DND-41 (cell line): ENCODE data around the gene CACNA2D4.

Source experiments
- ATAC-seq: fragments of 200-7000 bp; cut with Tn5 transposase; 3 replicates; pipeline ENCODE4 v1.9.1; 2021; ENCODE audit warnings: low read depth; ENCODE audit not compliant: insufficient read depth
- DNase-seq: peaks from one replicate; pipeline ENCODE4 v3.0.0-alpha.2; 2020
- H2AFZ ChIP-seq: 2 replicates; pipeline ENCODE4 v1.6.0; 2012; ENCODE audit warnings: low read depth, low read length
- H3K27ac ChIP-seq: 2 replicates; pipeline ENCODE4 v1.5.1; 2012; ENCODE audit warnings: low read length, inconsistent platforms
- H3K27me3 ChIP-seq: fragments of 200-600 bp; sonication (generic); 2 replicates; pipeline ENCODE4 v1.6.0; 2012; ENCODE audit warnings: low read length, mild to moderate bottlenecking, inconsistent platforms; ENCODE audit not compliant: insufficient read depth, poor library complexity
- H3K36me3 ChIP-seq: 2 replicates; pipeline ENCODE4 v1.5.1; 2012; ENCODE audit warnings: low read length, inconsistent platforms; ENCODE audit not compliant: insufficient read depth
- H3K4me1 ChIP-seq: 2 replicates; pipeline ENCODE4 v1.5.1; 2012; ENCODE audit warnings: mild to moderate bottlenecking, low read length; ENCODE audit not compliant: insufficient read depth
- H3K4me2 ChIP-seq: 2 replicates; pipeline ENCODE4 v1.6.0; 2012; ENCODE audit warnings: mild to moderate bottlenecking, moderate library complexity, low read length, inconsistent platforms; ENCODE audit not compliant: insufficient read depth
- H3K4me3 ChIP-seq, 2 experiments: fragments of 200-600 bp in 1 of 2; shearing (Covaris generic) in 1 of 2; 2 replicates each; pipeline ENCODE4 v1.5.1; 2012 to 2016; ENCODE audit warnings: inconsistent platforms in 2 of 2, low read length in 2 of 2, mild to moderate bottlenecking in 2 of 2, low read depth in 1 of 2, moderate library complexity in 1 of 2
- H3K79me2 ChIP-seq: 2 replicates; pipeline ENCODE4 v1.6.0; 2012; ENCODE audit warnings: low read length, inconsistent platforms; ENCODE audit not compliant: insufficient read depth
- H3K9ac ChIP-seq: 2 replicates; pipeline ENCODE4 v1.6.0; 2012; ENCODE audit warnings: low read depth, mild to moderate bottlenecking, inconsistent platforms, low read length, moderate library complexity
- H3K9me3 ChIP-seq: 2 replicates; pipeline ENCODE4 v1.5.1; 2012; ENCODE audit warnings: low read length, moderate library complexity, mild to moderate bottlenecking, inconsistent platforms; ENCODE audit not compliant: insufficient read depth, severe bottlenecking
- H4K20me1 ChIP-seq: 2 replicates; pipeline ENCODE4 v1.6.0; 2012; ENCODE audit warnings: low read length; ENCODE audit not compliant: insufficient read depth
- CTCF ChIP-seq: IDR thresholded peaks from 2 replicates; pipeline ENCODE4 v1.5.1; 2012; ENCODE audit warnings: borderline replicate concordance, low read length, moderate library complexity, mild to moderate bottlenecking; ENCODE audit not compliant: poor library complexity, severe bottlenecking; ENCODE audit errors: extremely low read depth
- EZH2 ChIP-seq: IDR thresholded peaks from 3 replicates; pipeline ENCODE4 v1.6.1; 2012; ENCODE audit warnings: borderline replicate concordance, low read depth, mild to moderate bottlenecking, moderate library complexity, low read length, inconsistent platforms; ENCODE audit not compliant: severe bottlenecking

The CACNA2D4 gene

GRCh38 chr12:1896964-1897363 lies 21.5 kb downstream of the CACNA2D4 start:
- Histone ChIP-seq H3K4me1 (no peaks in the 10 kb centered on the region), H3K27me3 (peaks cover 11% of the 10 kb centered on the region), H3K9ac (no peak overlapping the region), H3K9me3 (peaks cover 1% of the 10 kb centered on the region), H3K27ac (no peak overlapping the region), H3K79me2 (no peaks in the 10 kb centered on the region), H3K4me3 (no peak overlapping the region), H4K20me1 (no peaks in the 10 kb centered on the region), H3K4me2 (no peak overlapping the region), H3K36me3 (no peaks in the 10 kb centered on the region), H2AFZ (no peak overlapping the region)
- DNase-seq = no peak
- TF ChIP-seq CTCF = no peak
- TF ChIP-seq EZH2 = no peak
- ATAC-seq = no peak

GRCh38 chr12:1890810-1891209 lies 27.6 kb downstream of the CACNA2D4 start:
- ATAC-seq (no peak), DNase-seq (no peak)
- H2AFZ ChIP-seq = no peak overlapping the region
- H3K9me3 ChIP-seq = peaks cover 8% of the 10 kb centered on the region
- H3K9ac ChIP-seq = no peak overlapping the region
- TF ChIP-seq EZH2 (no peak), CTCF (no peak)
- H3K4me1 ChIP-seq = no peaks in the 10 kb centered on the region
- no peak overlapping the region for H3K4me3 ChIP-seq
- H3K4me2 ChIP-seq = no peak overlapping the region
- H3K27me3 ChIP-seq = no peaks in the 10 kb centered on the region
- H4K20me1 ChIP-seq = no peaks in the 10 kb centered on the region
- no peaks in the 10 kb centered on the region for H3K36me3 ChIP-seq
- no peak overlapping the region for H3K27ac ChIP-seq
- H3K79me2 ChIP-seq = no peaks in the 10 kb centered on the region

GRCh38 chr12:1890119-1890703 lies 28.2 kb downstream of the CACNA2D4 start:
- Histone ChIP-seq H3K9me3 (peaks cover 8% of the 10 kb centered on the region), H3K4me3 (no peak overlapping the region), H3K9ac (no peak overlapping the region), H3K27me3 (no peaks in the 10 kb centered on the region), H4K20me1 (no peaks in the 10 kb centered on the region), H2AFZ (no peak overlapping the region), H3K36me3 (no peaks in the 10 kb centered on the region), H3K4me2 (no peak overlapping the region), H3K4me1 (no peaks in the 10 kb centered on the region), H3K79me2 (no peaks in the 10 kb centered on the region), H3K27ac (no peak overlapping the region)
- DNase-seq (no peak), ATAC-seq (no peak)
- TF ChIP-seq CTCF (no peak), EZH2 (no peak)

- no peak for TF ChIP-seq CTCF
- no peak for TF ChIP-seq EZH2
- Histone ChIP-seq H3K79me2 (no peaks in the 10 kb centered on the region), H3K27me3 (no peaks in the 10 kb centered on the region), H4K20me1 (no peaks in the 10 kb centered on the region), H3K4me2 (no peak overlapping the region), H3K27ac (no peak overlapping the region), H2AFZ (no peak overlapping the region), H3K9ac (no peak overlapping the region), H3K36me3 (no peaks in the 10 kb centered on the region), H3K4me1 (no peaks in the 10 kb centered on the region), H3K9me3 (peaks cover 8% of the 10 kb centered on the region), H3K4me3 (no peak overlapping the region)
- ATAC-seq (no peak), DNase-seq (no peak)
Observed at GRCh38 chr12:1888923-1889322, 29.5 kb downstream of the CACNA2D4 start.
